SU-DHL-6 (cell line): ENCODE measurements around the gene C21orf58.

Experiments
- CTCF ChIP-seq: fragments of 200-600 bp; sonication (generic); IDR thresholded peaks from one replicate; pipeline ENCODE4 v1.5.1; 2017; ENCODE audit warnings: antibody characterized with exemption, mild to moderate bottlenecking, low read length, moderate library complexity; ENCODE audit not compliant: insufficient read depth, poor library complexity, severe bottlenecking
- EZH2phosphoT487 ChIP-seq: fragments of 200-600 bp; sonication (generic), shearing (Covaris generic); conservative IDR thresholded peaks from 2 replicates; pipeline ENCODE4 v1.6.1; 2018; ENCODE audit warnings: mild to moderate bottlenecking, antibody characterized with exemption, low read length, moderate library complexity, mixed read lengths

GRCh38 chr21:46295996-46296752 lies 27.5 kb downstream of the C21orf58 start:
- no peak for TF ChIP-seq CTCF
- TF ChIP-seq EZH2phosphoT487: no peak
